Transverse colon (tissue), 4 donors: ENCODE measurements around the gene KRTAP5-1. TPM values are rescaled to one million over a fixed set of nuclear protein-coding genes. Genes with fewer than 3 reads are reported as not detected.
A peak's percentile ranks its signal among the peaks of the same experiment; 100 is the strongest.

Experiments
- DNase-seq: peaks from one replicate; pipeline ENCODE4 v3.0.0-alpha.2; 2019
- H3K27ac ChIP-seq, 4 donors: fragments of 200-600 bp; sonication (generic); 2 replicates each; pipeline ENCODE4 v1.5.1; 2016 to 2018; ENCODE audit warnings: inconsistent platforms in 4 of 4
- H3K27me3 ChIP-seq: fragments of 200-600 bp; sonication (generic); 2 replicates; pipeline ENCODE4 v1.5.1; 2017; ENCODE audit warnings: inconsistent platforms
- H3K36me3 ChIP-seq, 4 donors: fragments of 200-600 bp; sonication (generic); 2 replicates each; pipeline ENCODE4 v1.5.1; 2017 to 2019; ENCODE audit warnings: inconsistent platforms in 4 of 4
- H3K4me1 ChIP-seq, 4 donors: fragments of 200-600 bp; sonication (generic); 2 replicates each; pipeline ENCODE4 v1.5.1; 2017 to 2020; ENCODE audit warnings: inconsistent platforms in 4 of 4
- H3K4me3 ChIP-seq, 4 donors: fragments of 200-600 bp; sonication (generic); 1 replicate in 1 of 4; 2 replicates in 3 of 4; pipeline versions ENCODE4 v1.5.1 to v1.6.1; 2017 to 2019; ENCODE audit warnings: inconsistent platforms in 4 of 4
- H3K9me3 ChIP-seq, 2 donors: fragments of 200-600 bp; sonication (generic); 2 replicates each; pipeline ENCODE4 v1.5.1; 2017 to 2019; ENCODE audit warnings: inconsistent platforms in 2 of 2
- CTCF ChIP-seq, 5 experiments: fragments of 200-600 bp in 3 of 5; fragments of 450-650 bp in 2 of 5; sonication (generic) in 3 of 5; IDR thresholded peaks; 1 replicate in 2 of 5; 2 replicates in 3 of 5; pipeline ENCODE4 v1.5.1; 2016 to 2017; ENCODE audit warnings: antibody characterized with exemption in 5 of 5, inconsistent platforms in 3 of 5, mild to moderate bottlenecking in 2 of 5, moderate library complexity in 1 of 5
- EP300 ChIP-seq: sonication (generic); formaldehyde crosslinking; IDR thresholded peaks from one replicate; pipeline ENCODE4 v1.6.1; 2017; ENCODE audit warnings: antibody characterized with exemption, low read depth
- POLR2A ChIP-seq: fragments of 450-650 bp; IDR thresholded peaks from one replicate; pipeline ENCODE4 v1.6.1; 2016; ENCODE audit warnings: antibody characterized with exemption, mild to moderate bottlenecking, moderate library complexity
- POLR2AphosphoS5 ChIP-seq, 3 donors: sonication (generic); formaldehyde crosslinking; IDR thresholded peaks; one replicate each; pipeline ENCODE4 v1.6.1; 2016; ENCODE audit warnings: antibody characterized with exemption in 3 of 3
- WGBS, 2 donors: methylation state at CpG; one replicate each; pipeline ENCODE4 v1.1.5; 2018; ENCODE audit warnings: low coverage in 1 of 2; 5-methylcytosine and 5-hydroxymethylcytosine counted together
- in situ Hi-C, 4 donors: fragments of 200-750 bp; cut with MboI; loops; one replicate each; pipeline versions ENCODE4 v1.15.0 to v1.15.1; 2017; ENCODE audit warnings: low sequenced_read_pairs in 3 of 4, low pct_ligation_motif_present in 1 of 4, low pct_unique_long_range_greater_than_20kb in 1 of 4
- intact Hi-C: fragments of 100-400 bp; cut with DNase I; formaldehyde crosslinking; loops from one replicate; pipeline ENCODE4 v1.15.1; 2023; ENCODE audit warnings: low total_unique reads
- total RNA-seq, 4 donors: library from RNA; depleted of rRNA; stranded (reverse); fragments of >200 nt; gene quantifications; one replicate each; pipeline ENCODE4 v1.1.0, GENCODE V29; 2016

KRTAP5-1 gene
- total RNA-seq, 4 donors from 2014 or later: not detected

- intact Hi-C loops (loop anchor here (2.0 kb wide), 1 partner anchor 27 kb away; no protein-coding TSS in a partner anchor), in situ Hi-C loops (no loop called here)
- peak; percentile 85 for DNase-seq
- H3K4me3 ChIP-seq: peak overlapping the region in 3 of 4 donors; percentile 53 to 77 (median 68)
- H3K27me3 ChIP-seq: peaks cover 2% of the 10 kb centered on the region
- peaks cover 14 to 57% (median 45%) of the 10 kb centered on the region in 4 donors for H3K4me1 ChIP-seq
- no peaks in the 10 kb centered on the region for H3K9me3 ChIP-seq
- H3K27ac ChIP-seq: peak overlapping the region; percentile 89 to 95 (median 92)
- TF ChIP-seq POLR2AphosphoS5 (IDR thresholded peaks at IDR 0.05) (peak; percentile 23 to 90 (median 84)), POLR2A (peak; percentile 92), CTCF (IDR thresholded peaks at IDR 0.05) (no peak), EP300 (no peak)
- H3K36me3 ChIP-seq: no peaks in the 10 kb centered on the region
- 9% methylated on average over 6 of the region's 7 CpGs; no CpG with 5 or more reads in 1 of the 2 donors for WGBS, 2 donors
Measured at GRCh38 chr11:1573903-1574237, 11.2 kb downstream of the KRTAP5-1 start.

- Histone ChIP-seq H3K4me1 (peaks cover 19 to 63% (median 51%) of the 10 kb centered on the region in 4 donors), H3K9me3 (no peaks in the 10 kb centered on the region), H3K36me3 (no peaks in the 10 kb centered on the region), H3K4me3 (peak overlapping the region; percentile 53 to 81 (median 72)), H3K27me3 (peaks cover 2% of the 10 kb centered on the region), H3K27ac (peak overlapping the region; percentile 89 to 95 (median 92))
- TF ChIP-seq POLR2AphosphoS5 (IDR thresholded peaks at IDR 0.05) (peak in 2 of 3 donors; percentile 22 to 65), CTCF (IDR thresholded peaks at IDR 0.05) (no peak), POLR2A (no peak)
- 7% methylated on average over 35 of the region's 37 CpGs; no CpG with 5 or more reads in 1 of the 2 donors for whole genome bisulfite sequencing, 2 donors
- intact Hi-C loops (no loop called here), in situ Hi-C loops (no loop called here)
- peak; percentile 71 for DNase-seq
Measured at GRCh38 chr11:1573077-1573902, 11.8 kb downstream of the KRTAP5-1 start.

- Histone ChIP-seq H3K4me3 (peak within 1 kb of the TSS; percentile 58 to 81 (median 72)), H3K27me3 (peaks cover 2% of the 10 kb centered on the region), H3K9me3 (no peaks in the 10 kb centered on the region), H3K36me3 (no peaks in the 10 kb centered on the region), H3K27ac (peak within 1 kb of the TSS; percentile 89 to 95 (median 92)), H3K4me1 (peaks cover 20 to 65% (median 54%) of the 10 kb centered on the region in 4 donors)
- in situ Hi-C loops: no loop called here
- intact Hi-C loops: no loop called here
- peak; percentile 95 for DNase-seq
- TF ChIP-seq CTCF (IDR thresholded peaks at IDR 0.05): no peak
- TF ChIP-seq POLR2AphosphoS5 (IDR thresholded peaks at IDR 0.05): peak in 2 of 3 donors; percentile 34 to 41
- TF ChIP-seq EP300: no peak
- TF ChIP-seq POLR2A: peak; percentile 46
- 2% methylated on average over 53 of the region's 124 CpGs; no CpG with 5 or more reads in 1 of the 2 donors for WGBS, 2 donors
Measured at GRCh38 chr11:1572197-1573076, 12.6 kb downstream of the KRTAP5-1 start, which contains the start of gene DUSP8. Gene DUSP8, minus strand, starts transcription at chr11:1572271. Its CDS starts 6,445 bp downstream, at chr11:1565826.

- Histone ChIP-seq H3K36me3 (no peaks in the 10 kb centered on the region), H3K27ac (peak overlapping the region; percentile 74 to 84 (median 83)), H3K27me3 (peaks cover 2% of the 10 kb centered on the region), H3K9me3 (no peaks in the 10 kb centered on the region), H3K4me1 (peaks cover 23 to 65% (median 57%) of the 10 kb centered on the region in 4 donors), H3K4me3 (peak overlapping the region; percentile 17 to 70 (median 59))
- no peak for DNase-seq
- intact Hi-C loops: no loop called here
- no CpG with 5 or more reads among the region's 91 CpGs for whole genome bisulfite sequencing, 2 donors
- TF ChIP-seq EP300 (no peak), POLR2A (no peak), CTCF (IDR thresholded peaks at IDR 0.05) (no peak), POLR2AphosphoS5 (IDR thresholded peaks at IDR 0.05) (no peak)
- in situ Hi-C loops: no loop called here
Measured at GRCh38 chr11:1571760-1572196, 13.3 kb downstream of the KRTAP5-1 start.
